HepG2 (cell line): ENCODE measurements around the gene QRICH2. TPM values are rescaled to one million over a fixed set of nuclear protein-coding genes. Genes with fewer than 3 reads are reported as not detected.

Experiments
- DNMT3B ChIP-seq: conservative IDR thresholded peaks from 2 replicates; pipeline ENCODE4 v1.6.1; 2016; ENCODE audit warnings: missing biosample characterization, control low read depth
- HOXA5 ChIP-seq: sonication (generic); formaldehyde crosslinking; IDR thresholded peaks from 2 replicates; pipeline ENCODE4 v1.4.0; 2020; ENCODE audit warnings: missing genetic modification reagents
- HOXD1 ChIP-seq: sonication (generic); formaldehyde crosslinking; IDR thresholded peaks from 2 replicates; pipeline ENCODE4 v1.5.0; 2020; ENCODE audit warnings: missing genetic modification reagents
- MEF2D ChIP-seq: sonication (generic); formaldehyde crosslinking; IDR thresholded peaks from 2 replicates; pipeline ENCODE4 v1.5.1; 2020; ENCODE audit warnings: mild to moderate bottlenecking, missing genetic modification reagents
- PHF21A ChIP-seq: sonication (generic); formaldehyde crosslinking; IDR thresholded peaks from 2 replicates; pipeline ENCODE4 v1.5.0; 2020; ENCODE audit warnings: mild to moderate bottlenecking, missing genetic modification reagents
- PPARG ChIP-seq: conservative IDR thresholded peaks from 2 replicates; pipeline ENCODE4 v1.6.1; 2016; ENCODE audit warnings: missing biosample characterization, missing genetic modification reagents
- SAP130 ChIP-seq: IDR thresholded peaks from 2 replicates; pipeline ENCODE4 v1.6.1; 2016; ENCODE audit warnings: low read depth
- TAF15 ChIP-seq: fragments of 200-400 bp; formaldehyde crosslinking; IDR thresholded peaks from one replicate; pipeline ENCODE4 v1.6.1; 2018; ENCODE audit warnings: mild to moderate bottlenecking, low read depth, low read length; ENCODE audit not compliant: poor library complexity, severe bottlenecking
- YEATS4 ChIP-seq: sonication (generic); formaldehyde crosslinking; IDR thresholded peaks from 2 replicates; pipeline ENCODE4 v1.4.0; 2020; ENCODE audit warnings: missing genetic modification reagents, borderline replicate concordance
- polyA plus RNA-seq, 8 experiments: library from polyadenylated mRNA; depleted of rRNA in 3 of 8; stranded (reverse) in 7 of 8; unstranded in 1 of 8; fragments of >200 nt; fragmentation: Illumina TruSeq in 4 of 8; extraction: Trizol in 4 of 8; gene quantifications; 2 replicates each; pipeline versions ENCODE4 v1.2.1 to v1.2.3, GENCODE V29; 2011 to 2016; ENCODE audit warnings: low read depth in 4 of 8, missing spikeins in 1 of 8, mixed read lengths in 1 of 8; ENCODE audit not compliant: insufficient read depth in 1 of 8
- total RNA-seq, 5 experiments: library from RNA; depleted of rRNA; stranded (reverse); fragments of >200 nt; fragmentation: Illumina TruSeq; extraction: Trizol; gene quantifications; 2 replicates each; pipeline ENCODE4 v1.2.3, GENCODE V29; 2016; ENCODE audit warnings: low read depth in 1 of 5
- TF ChIP-seq, protein P1 (sequence below): sonication (generic); formaldehyde crosslinking; IDR thresholded peaks from 2 replicates; pipeline ENCODE4 v1.5.0; 2020; ENCODE audit warnings: mild to moderate bottlenecking, missing genetic modification reagents
- TF ChIP-seq, protein P2 (sequence below): sonication (generic); formaldehyde crosslinking; IDR thresholded peaks from 2 replicates; pipeline ENCODE4 v1.4.0; 2020; ENCODE audit warnings: missing genetic modification reagents
- TF ChIP-seq, protein P3 (sequence below): sonication (generic); formaldehyde crosslinking; IDR thresholded peaks from 2 replicates; pipeline ENCODE4 v1.5.0; 2020; ENCODE audit warnings: mild to moderate bottlenecking, missing genetic modification reagents, borderline replicate concordance
- TF ChIP-seq, protein P4 (sequence below): sonication (generic); formaldehyde crosslinking; IDR thresholded peaks from 2 replicates; pipeline ENCODE4 v1.5.1; 2020; ENCODE audit warnings: mild to moderate bottlenecking, moderate library complexity, missing genetic modification reagents
- TF ChIP-seq, protein P5 (sequence below): IDR thresholded peaks from 2 replicates; pipeline ENCODE4 v1.6.1; 2016; ENCODE audit warnings: missing biosample characterization, missing genetic modification reagents, low read depth

Gene QRICH2
- total and polyA plus RNA-seq, 2 of the 13 experiments (the other 11 are each of a cell fraction or from before 2014, with no cell fraction given): 3.7 to 5.7 TPM

DNA sequence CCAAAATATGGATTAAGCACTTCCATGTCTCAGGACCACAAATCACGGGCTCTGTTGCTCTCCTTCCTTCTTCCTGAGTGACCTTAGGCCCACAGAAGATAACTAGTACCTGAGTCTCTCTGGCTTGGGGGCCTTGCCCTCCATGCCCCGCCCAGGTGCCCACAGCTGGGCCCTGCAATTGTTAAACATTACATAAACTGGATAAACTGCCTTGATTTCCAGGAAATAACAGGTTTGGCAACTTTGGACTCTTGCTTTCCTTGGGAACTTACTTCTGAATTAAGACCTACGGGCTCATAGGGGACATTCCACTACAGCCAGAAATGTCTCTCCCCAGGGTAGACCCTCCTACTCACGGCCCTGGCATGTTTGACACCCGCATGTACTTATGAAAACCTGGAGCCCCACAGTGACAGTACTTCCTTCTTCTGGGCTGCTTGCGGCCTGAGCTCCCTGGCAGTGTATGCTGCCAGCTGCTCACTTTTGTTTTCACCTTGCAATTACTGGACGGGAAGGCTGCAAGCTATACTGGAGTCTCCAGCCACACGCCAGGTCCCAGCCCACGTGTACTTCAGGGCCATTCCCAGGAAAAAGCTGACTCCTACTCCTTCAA is 45.2 kb downstream of the QRICH2 start (continued):
- TF ChIP-seq TAF15 (no peak), HOXD1 (CRISPR knock-in tag) (no peak), PHF21A (CRISPR knock-in tag) (0 out of 2 replicates have a peak, but pooled peaks have one; percentile 27), PPARG (CRISPR knock-in tag) (peak; percentile 62; the same call in 1 of the 2 replicates), YEATS4 (CRISPR knock-in tag) (0 out of 2 replicates have a peak, but pooled peaks have one; percentile 19), HOXA5 (CRISPR knock-in tag) (no peak), SAP130 (CRISPR knock-in tag) (peak; percentile 63), DNMT3B (CRISPR knock-in tag) (peak; percentile 67; the same call in 1 of the 2 replicates), MEF2D (CRISPR knock-in tag) (peak; percentile 27; the same call in 1 of the 2 replicates)
- TF ChIP-seq, protein P1, sequence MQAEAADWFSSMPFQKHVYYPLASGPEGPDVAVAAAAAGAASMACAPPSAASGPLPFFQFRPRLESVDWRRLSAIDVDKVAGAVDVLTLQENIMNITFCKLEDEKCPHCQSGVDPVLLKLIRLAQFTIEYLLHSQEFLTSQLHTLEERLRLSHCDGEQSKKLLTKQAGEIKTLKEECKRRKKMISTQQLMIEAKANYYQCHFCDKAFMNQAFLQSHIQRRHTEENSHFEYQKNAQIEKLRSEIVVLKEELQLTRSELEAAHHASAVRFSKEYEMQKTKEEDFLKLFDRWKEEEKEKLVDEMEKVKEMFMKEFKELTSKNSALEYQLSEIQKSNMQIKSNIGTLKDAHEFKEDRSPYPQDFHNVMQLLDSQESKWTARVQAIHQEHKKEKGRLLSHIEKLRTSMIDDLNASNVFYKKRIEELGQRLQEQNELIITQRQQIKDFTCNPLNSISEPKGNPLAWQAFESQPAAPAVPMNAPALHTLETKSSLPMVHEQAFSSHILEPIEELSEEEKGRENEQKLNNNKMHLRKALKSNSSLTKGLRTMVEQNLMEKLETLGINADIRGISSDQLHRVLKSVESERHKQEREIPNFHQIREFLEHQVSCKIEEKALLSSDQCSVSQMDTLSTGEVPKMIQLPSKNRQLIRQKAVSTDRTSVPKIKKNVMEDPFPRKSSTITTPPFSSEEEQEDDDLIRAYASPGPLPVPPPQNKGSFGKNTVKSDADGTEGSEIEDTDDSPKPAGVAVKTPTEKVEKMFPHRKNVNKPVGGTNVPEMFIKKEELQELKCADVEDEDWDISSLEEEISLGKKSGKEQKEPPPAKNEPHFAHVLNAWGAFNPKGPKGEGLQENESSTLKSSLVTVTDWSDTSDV (CRISPR knock-in tag): no peak
- TF ChIP-seq, protein P2, sequence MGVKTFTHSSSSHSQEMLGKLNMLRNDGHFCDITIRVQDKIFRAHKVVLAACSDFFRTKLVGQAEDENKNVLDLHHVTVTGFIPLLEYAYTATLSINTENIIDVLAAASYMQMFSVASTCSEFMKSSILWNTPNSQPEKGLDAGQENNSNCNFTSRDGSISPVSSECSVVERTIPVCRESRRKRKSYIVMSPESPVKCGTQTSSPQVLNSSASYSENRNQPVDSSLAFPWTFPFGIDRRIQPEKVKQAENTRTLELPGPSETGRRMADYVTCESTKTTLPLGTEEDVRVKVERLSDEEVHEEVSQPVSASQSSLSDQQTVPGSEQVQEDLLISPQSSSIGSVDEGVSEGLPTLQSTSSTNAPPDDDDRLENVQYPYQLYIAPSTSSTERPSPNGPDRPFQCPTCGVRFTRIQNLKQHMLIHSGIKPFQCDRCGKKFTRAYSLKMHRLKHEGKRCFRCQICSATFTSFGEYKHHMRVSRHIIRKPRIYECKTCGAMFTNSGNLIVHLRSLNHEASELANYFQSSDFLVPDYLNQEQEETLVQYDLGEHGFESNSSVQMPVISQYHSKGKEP (CRISPR knock-in tag): no peak
- TF ChIP-seq, protein P3, sequence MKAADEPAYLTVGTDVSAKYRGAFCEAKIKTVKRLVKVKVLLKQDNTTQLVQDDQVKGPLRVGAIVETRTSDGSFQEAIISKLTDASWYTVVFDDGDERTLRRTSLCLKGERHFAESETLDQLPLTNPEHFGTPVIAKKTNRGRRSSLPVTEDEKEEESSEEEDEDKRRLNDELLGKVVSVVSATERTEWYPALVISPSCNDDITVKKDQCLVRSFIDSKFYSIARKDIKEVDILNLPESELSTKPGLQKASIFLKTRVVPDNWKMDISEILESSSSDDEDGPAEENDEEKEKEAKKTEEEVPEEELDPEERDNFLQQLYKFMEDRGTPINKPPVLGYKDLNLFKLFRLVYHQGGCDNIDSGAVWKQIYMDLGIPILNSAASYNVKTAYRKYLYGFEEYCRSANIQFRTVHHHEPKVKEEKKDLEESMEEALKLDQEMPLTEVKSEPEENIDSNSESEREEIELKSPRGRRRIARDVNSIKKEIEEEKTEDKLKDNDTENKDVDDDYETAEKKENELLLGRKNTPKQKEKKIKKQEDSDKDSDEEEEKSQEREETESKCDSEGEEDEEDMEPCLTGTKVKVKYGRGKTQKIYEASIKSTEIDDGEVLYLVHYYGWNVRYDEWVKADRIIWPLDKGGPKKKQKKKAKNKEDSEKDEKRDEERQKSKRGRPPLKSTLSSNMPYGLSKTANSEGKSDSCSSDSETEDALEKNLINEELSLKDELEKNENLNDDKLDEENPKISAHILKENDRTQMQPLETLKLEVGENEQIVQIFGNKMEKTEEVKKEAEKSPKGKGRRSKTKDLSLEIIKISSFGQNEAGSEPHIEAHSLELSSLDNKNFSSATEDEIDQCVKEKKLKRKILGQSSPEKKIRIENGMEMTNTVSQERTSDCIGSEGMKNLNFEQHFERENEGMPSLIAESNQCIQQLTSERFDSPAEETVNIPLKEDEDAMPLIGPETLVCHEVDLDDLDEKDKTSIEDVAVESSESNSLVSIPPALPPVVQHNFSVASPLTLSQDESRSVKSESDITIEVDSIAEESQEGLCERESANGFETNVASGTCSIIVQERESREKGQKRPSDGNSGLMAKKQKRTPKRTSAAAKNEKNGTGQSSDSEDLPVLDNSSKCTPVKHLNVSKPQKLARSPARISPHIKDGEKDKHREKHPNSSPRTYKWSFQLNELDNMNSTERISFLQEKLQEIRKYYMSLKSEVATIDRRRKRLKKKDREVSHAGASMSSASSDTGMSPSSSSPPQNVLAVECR (CRISPR knock-in tag): peak; percentile 32; the same call in 1 of the 2 replicates
- TF ChIP-seq, protein P4, sequence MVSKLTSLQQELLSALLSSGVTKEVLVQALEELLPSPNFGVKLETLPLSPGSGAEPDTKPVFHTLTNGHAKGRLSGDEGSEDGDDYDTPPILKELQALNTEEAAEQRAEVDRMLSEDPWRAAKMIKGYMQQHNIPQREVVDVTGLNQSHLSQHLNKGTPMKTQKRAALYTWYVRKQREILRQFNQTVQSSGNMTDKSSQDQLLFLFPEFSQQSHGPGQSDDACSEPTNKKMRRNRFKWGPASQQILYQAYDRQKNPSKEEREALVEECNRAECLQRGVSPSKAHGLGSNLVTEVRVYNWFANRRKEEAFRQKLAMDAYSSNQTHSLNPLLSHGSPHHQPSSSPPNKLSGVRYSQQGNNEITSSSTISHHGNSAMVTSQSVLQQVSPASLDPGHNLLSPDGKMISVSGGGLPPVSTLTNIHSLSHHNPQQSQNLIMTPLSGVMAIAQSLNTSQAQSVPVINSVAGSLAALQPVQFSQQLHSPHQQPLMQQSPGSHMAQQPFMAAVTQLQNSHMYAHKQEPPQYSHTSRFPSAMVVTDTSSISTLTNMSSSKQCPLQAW (CRISPR knock-in tag): no peak
- TF ChIP-seq, protein P5, sequence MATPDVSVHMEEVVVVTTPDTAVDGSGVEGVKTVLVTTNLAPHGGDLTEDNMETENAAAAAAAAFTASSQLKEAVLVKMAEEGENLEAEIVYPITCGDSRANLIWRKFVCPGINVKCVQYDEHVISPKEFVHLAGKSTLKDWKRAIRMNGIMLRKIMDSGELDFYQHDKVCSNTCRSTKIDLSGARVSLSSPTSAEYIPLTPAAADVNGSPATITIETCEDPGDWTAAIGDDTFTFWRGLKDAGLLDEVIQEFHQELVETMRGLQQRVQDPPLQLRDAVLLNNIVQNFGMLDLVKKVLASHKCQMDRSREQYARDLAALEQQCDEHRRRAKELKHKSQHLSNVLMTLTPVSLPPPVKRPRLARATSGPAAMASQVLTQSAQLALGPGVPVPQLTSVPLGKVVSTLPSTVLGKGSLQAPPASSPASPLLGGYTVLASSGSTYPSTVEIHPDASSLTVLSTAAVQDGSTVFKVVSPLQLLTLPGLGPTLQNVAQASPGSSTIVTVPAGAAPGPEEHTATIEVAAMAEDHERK (CRISPR knock-in tag): no peak
